Measurements from ENCODE around the gene GNAO1. TPM values are rescaled to one million over a fixed set of nuclear protein-coding genes. Genes with fewer than 3 reads are reported as not detected.

Gene GNAO1
- total and polyA plus RNA-seq, 7 donors, result 0.69 to 67.0 (median 28.8) TPM

GRCh38 chr16:56314244-56314850 lies 123.1 kb downstream of the GNAO1 start:
- TF ChIP-seq POLR2A (IDR thresholded peaks at IDR 0.05) (no peak), EP300 (IDR thresholded peaks at IDR 0.05) (no peak), CTCF (IDR thresholded peaks at IDR 0.05) (no peak), POLR2AphosphoS5 (IDR thresholded peaks at IDR 0.05) (no peak)
- no peaks in the 10 kb centered on the region for H3K36me3 ChIP-seq
- H3K4me3 ChIP-seq, result no peak overlapping the region
- H3K27me3 ChIP-seq, result no peaks in the 10 kb centered on the region
- no peak for DNase-seq
- intact Hi-C loops (cut with DNase I), result no loop called here
- peaks cover 0 to 22% (median 8%) of the 10 kb centered on the region in 4 donors for H3K4me1 ChIP-seq
- 69 to 86% methylated on average over 18 of the region's 18 CpGs for WGBS, 2 donors
- H3K9me3 ChIP-seq, result no peaks in the 10 kb centered on the region
- no peak overlapping the region for H3K27ac ChIP-seq

GRCh38 chr16:56315955-56316354 lies 124.7 kb downstream of the GNAO1 start:
- no peaks in the 10 kb centered on the region for H3K9me3 ChIP-seq

GRCh38 chr16:56316545-56316944 lies 125.3 kb downstream of the GNAO1 start:
- no peak for DNase-seq
- no peaks in the 10 kb centered on the region for H3K9me3 ChIP-seq
- no peak overlapping the region for H3K4me3 ChIP-seq
- 76 to 84% methylated on average over 7 of the region's 7 CpGs for WGBS, 2 donors
- H3K4me1 ChIP-seq, result peaks cover 0 to 21% (median 8%) of the 10 kb centered on the region in 4 donors
- no peaks in the 10 kb centered on the region for H3K36me3 ChIP-seq
- no peak for TF ChIP-seq POLR2AphosphoS5 (IDR thresholded peaks at IDR 0.05)
- no peak for TF ChIP-seq CTCF (IDR thresholded peaks at IDR 0.05)
- no peak for TF ChIP-seq EP300 (IDR thresholded peaks at IDR 0.05)
- intact Hi-C loops (cut with DNase I), result no loop called here
- no peaks in the 10 kb centered on the region for H3K27me3 ChIP-seq
- peak overlapping the region in 2 of 4 donors; percentile 6 to 15 for H3K27ac ChIP-seq

More at GRCh38 chr16:56315955-56316354, 124.7 kb downstream of the GNAO1 start:
- Histone ChIP-seq H3K4me1 (peaks cover 0 to 22% (median 8%) of the 10 kb centered on the region in 4 donors), H3K27ac (no peak overlapping the region), H3K27me3 (no peaks in the 10 kb centered on the region), H3K36me3 (no peaks in the 10 kb centered on the region), H3K4me3 (no peak overlapping the region)
- no peak for DNase-seq
- 86 to 87% methylated on average over 7 of the region's 7 CpGs for WGBS, 2 donors
- TF ChIP-seq EP300 (IDR thresholded peaks at IDR 0.05) (no peak), POLR2A (IDR thresholded peaks at IDR 0.05) (no peak), POLR2AphosphoS5 (IDR thresholded peaks at IDR 0.05) (no peak), CTCF (IDR thresholded peaks at IDR 0.05) (no peak)
- intact Hi-C loops (cut with DNase I), result no loop called here

GRCh38 chr16:56317998-56318826 lies 126.9 kb downstream of the GNAO1 start:
- no peaks in the 10 kb centered on the region for H3K36me3 ChIP-seq
- peak overlapping the region in 3 of 4 donors; percentile 47 to 60 (median 47) for H3K27ac ChIP-seq
- no peaks in the 10 kb centered on the region for H3K27me3 ChIP-seq
- DNase-seq, result peak; percentile 92
- H3K4me3 ChIP-seq, result peak overlapping the region; percentile 15 to 40 (median 32)
- peaks cover 0 to 16% (median 8%) of the 10 kb centered on the region in 4 donors for H3K4me1 ChIP-seq
- TF ChIP-seq CTCF (IDR thresholded peaks at IDR 0.05), result peak; percentile 91 to 96 (median 94)
- peak in 3 of 4 donors; percentile 26 to 45 (median 43) for TF ChIP-seq POLR2AphosphoS5 (IDR thresholded peaks at IDR 0.05)
- TF ChIP-seq EP300 (IDR thresholded peaks at IDR 0.05), result no peak
- TF ChIP-seq POLR2A (IDR thresholded peaks at IDR 0.05), result no peak
- no peaks in the 10 kb centered on the region for H3K9me3 ChIP-seq
- intact Hi-C loops (cut with DNase I), result loop anchor here (1.0 to 2.0 kb wide), 3 partner anchors 127 to 374 kb away; partner anchors contain the start of gene GNAO1
- 15 to 16% methylated on average over 28 of the region's 28 CpGs for WGBS, 2 donors
